ENCODE measurements around the gene ARHGAP33. TPM values are rescaled to one million over a fixed set of nuclear protein-coding genes. Genes with fewer than 3 reads are reported as not detected.

The ARHGAP33 gene
- total RNA-seq, 2 donors from 2014 or later, result 6.0 to 25.0 TPM

- no peaks in the 10 kb centered on the region for H3K27me3 ChIP-seq
- no peak for TF ChIP-seq CTCF (IDR thresholded peaks at IDR 0.05)
- peak overlapping the region in 1 of 2 donors; percentile 79 for H3K9ac ChIP-seq (ENCODE audit: low read depth in 2 of 2, low read length in 2 of 2)
- H3K27ac ChIP-seq, result peak overlapping the region; percentile 100
- no peaks in the 10 kb centered on the region for H3K36me3 ChIP-seq
- no peaks in the 10 kb centered on the region for H3K9me3 ChIP-seq
- H3K4me1 ChIP-seq, result peaks cover 9% of the 10 kb centered on the region
- intact Hi-C loops (cut with DNase I), result loop anchor here (10.0 kb wide), 1 partner anchor 191 kb away; the partner anchor contains the start of gene LRFN3
- no peak for DNase-seq
- H3K4me3 ChIP-seq, result peak overlapping the region; percentile 89
Measured at GRCh38 chr19:35743640-35744429, 31.5 kb upstream of the ARHGAP33 start.

- Histone ChIP-seq H3K4me1 (peaks cover 6% of the 10 kb centered on the region), H3K27ac (peak overlapping the region; percentile 100), H3K27me3 (no peaks in the 10 kb centered on the region), H3K9me3 (no peaks in the 10 kb centered on the region), H3K4me3 (peak overlapping the region; percentile 89), H3K36me3 (no peaks in the 10 kb centered on the region), H3K9ac (ENCODE audit: low read depth in 2 of 2, low read length in 2 of 2) (peak overlapping the region; percentile 72 to 79)
- DNase-seq, result peak; percentile 97
- no peak for TF ChIP-seq CTCF (IDR thresholded peaks at IDR 0.05)
- intact Hi-C loops (cut with DNase I), result loop anchor here (10.0 kb wide), 1 partner anchor 190 kb away; the partner anchor contains the start of gene LRFN3
Measured at GRCh38 chr19:35744430-35745327, 30.7 kb upstream of the ARHGAP33 start.

- DNase-seq, result peak; percentile 97
- TF ChIP-seq CTCF (IDR thresholded peaks at IDR 0.05), result no peak
- Histone ChIP-seq H3K4me1 (no peaks in the 10 kb centered on the region), H3K36me3 (no peaks in the 10 kb centered on the region), H3K9me3 (no peaks in the 10 kb centered on the region), H3K27ac (peak within 1 kb of the TSS; percentile 100), H3K4me3 (peak within 1 kb of the TSS; percentile 89), H3K27me3 (no peaks in the 10 kb centered on the region), H3K9ac (ENCODE audit: low read depth in 2 of 2, low read length in 2 of 2) (peak within 1 kb of the TSS; percentile 72 to 79)
- intact Hi-C loops (cut with DNase I), result loop anchor here (10.0 kb wide), 1 partner anchor 189 kb away; the partner anchor contains the start of gene LRFN3
Measured at GRCh38 chr19:35745328-35746086, 29.9 kb upstream of the ARHGAP33 start, which contains the start of the genes PSENEN and U2AF1L4. Gene PSENEN (plus strand): TSS chr19:35745651. CDS start chr19:35745931, 280 bp downstream. Gene U2AF1L4 (minus strand): TSS chr19:35745418. CDS start chr19:35745391, 27 bp downstream.

DNA sequence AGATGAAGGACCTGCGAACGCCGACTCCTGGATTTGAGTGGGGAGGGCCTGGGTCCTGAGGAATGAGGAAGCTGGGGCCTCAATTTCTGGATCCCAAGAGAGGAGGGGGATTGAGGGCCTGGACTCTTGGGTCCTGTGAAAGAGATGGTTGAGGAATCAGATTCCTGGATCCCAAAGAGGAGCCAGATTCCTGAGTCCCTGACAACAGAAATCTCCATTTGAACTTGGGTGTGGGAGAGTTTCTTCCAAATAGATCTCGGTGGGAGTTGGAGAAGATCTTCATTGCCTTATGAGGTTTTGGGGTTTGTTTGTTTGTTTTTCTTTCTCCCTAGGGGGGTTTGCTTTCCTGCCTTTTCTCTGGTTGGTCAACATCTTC, 29.3 kb upstream of the ARHGAP33 start:
- peak overlapping the region; percentile 67 to 79 for H3K9ac ChIP-seq (ENCODE audit: low read depth in 2 of 2, low read length in 2 of 2)
- no peaks in the 10 kb centered on the region for H3K4me1 ChIP-seq
- peak overlapping the region; percentile 89 for H3K4me3 ChIP-seq
- H3K9me3 ChIP-seq, result no peaks in the 10 kb centered on the region
- H3K36me3 ChIP-seq, result no peaks in the 10 kb centered on the region
- intact Hi-C loops (cut with DNase I), result loop anchor here (10.0 kb wide), 1 partner anchor 189 kb away; the partner anchor contains the start of gene LRFN3
- DNase-seq, result no peak
- no peak for TF ChIP-seq CTCF (IDR thresholded peaks at IDR 0.05)
- no peaks in the 10 kb centered on the region for H3K27me3 ChIP-seq
- H3K27ac ChIP-seq, result peak overlapping the region; percentile 100

All from colonic mucosa (tissue), 4 donors.